Caki2 (cell line): Measurements from ENCODE around the gene OR4A15. TPM values are rescaled to one million over a fixed set of nuclear protein-coding genes. Genes with fewer than 3 reads are reported as not detected.
A peak's percentile ranks its signal among the peaks of the same experiment; 100 is the strongest.

ENCODE experiments used
- DNase-seq: peaks from one replicate; pipeline ENCODE4 v3.0.0-alpha.2; 2015; ENCODE audit warnings: low read depth
- in situ Hi-C: cut with HindIII; loops from 2 replicates; pipeline ENCODE4 v1.10.0; 2016; ENCODE audit warnings: low sequenced_read_pairs, low pct_unique_long_range_greater_than_20kb, mixed read lengths
- total RNA-seq: library from RNA; depleted of rRNA; stranded (reverse); fragments of >200 nt; shearing (Covaris generic); gene quantifications from 2 replicates; pipeline ENCODE4 v1.2.3, GENCODE V29; 2014; ENCODE audit warnings: low replicate concordance; rRNA removed

The OR4A15 gene
- not detected in 2 replicates for total RNA-seq

GRCh38 chr11:55367674-55368073, at the start of gene OR4A15:
OR4A15 (plus strand) TSS chr11:55367974; CDS start chr11:55367974, 0 bp downstream.
- in situ Hi-C loops: no loop called here
- no peak for DNase-seq

- in situ Hi-C loops: no loop called here
Observed at GRCh38 chr11:55324500-55324899, 43.3 kb upstream of the OR4A15 start.

GRCh38 chr11:55342901-55343300, 24.9 kb upstream of the OR4A15 start, which contains the start of gene OR4A16:
OR4A16 (plus strand) TSS chr11:55343201; CDS start chr11:55343201, 0 bp downstream.
- no peak for DNase-seq
- in situ Hi-C loops: no loop called here

More at GRCh38 chr11:55324500-55324899, 43.3 kb upstream of the OR4A15 start:
- no peak for DNase-seq

GRCh38 chr11:55345306-55345705, 22.5 kb upstream of the OR4A15 start:
- in situ Hi-C loops: no loop called here
- DNase-seq: no peak

GRCh38 chr11:55349032-55349431, 18.7 kb upstream of the OR4A15 start:
- in situ Hi-C loops: no loop called here
- no peak for DNase-seq

- in situ Hi-C loops: no loop called here
- DNase-seq: peak; percentile 2
Observed at GRCh38 chr11:55357560-55358184, 10.1 kb upstream of the OR4A15 start.

- in situ Hi-C loops: no loop called here
- no peak for DNase-seq
Observed at GRCh38 chr11:55401011-55401410, 33.2 kb downstream of the OR4A15 start.

Other genes with a start within 250 kb of the OR4A15 start
- gene TRIM48, start 105.8 kb upstream of the OR4A15 start, total RNA-seq: not detected in 2 replicates
- gene OR4A16, start 24.8 kb upstream of the OR4A15 start, total RNA-seq: not detected in 2 replicates
- not detected in 2 replicates for gene OR4C15, start 186.5 kb downstream of the OR4A15 start, total RNA-seq
- gene OR4C16, start 204.2 kb downstream of the OR4A15 start, total RNA-seq: not detected in 2 replicates
- gene OR4C11, start 239.7 kb downstream of the OR4A15 start, total RNA-seq: not detected in 2 replicates